NB4 (cell line): ENCODE results near the gene APOL4.

Source experiments
- POLR2A ChIP-seq: IDR thresholded peaks from 2 replicates; pipeline ENCODE4 v1.6.1; 2011; ENCODE audit warnings: mild to moderate bottlenecking; ENCODE audit not compliant: insufficient read length; ENCODE audit errors: extremely low read depth
- TF ChIP-seq, protein P1 (sequence below): IDR thresholded peaks from one replicate; pipeline ENCODE4 v1.5.1; 2012; ENCODE audit warnings: low read depth, low read length

GRCh38 chr22:36215981-36216380 lies 14.4 kb upstream of the APOL4 start:
- TF ChIP-seq, protein P1, sequence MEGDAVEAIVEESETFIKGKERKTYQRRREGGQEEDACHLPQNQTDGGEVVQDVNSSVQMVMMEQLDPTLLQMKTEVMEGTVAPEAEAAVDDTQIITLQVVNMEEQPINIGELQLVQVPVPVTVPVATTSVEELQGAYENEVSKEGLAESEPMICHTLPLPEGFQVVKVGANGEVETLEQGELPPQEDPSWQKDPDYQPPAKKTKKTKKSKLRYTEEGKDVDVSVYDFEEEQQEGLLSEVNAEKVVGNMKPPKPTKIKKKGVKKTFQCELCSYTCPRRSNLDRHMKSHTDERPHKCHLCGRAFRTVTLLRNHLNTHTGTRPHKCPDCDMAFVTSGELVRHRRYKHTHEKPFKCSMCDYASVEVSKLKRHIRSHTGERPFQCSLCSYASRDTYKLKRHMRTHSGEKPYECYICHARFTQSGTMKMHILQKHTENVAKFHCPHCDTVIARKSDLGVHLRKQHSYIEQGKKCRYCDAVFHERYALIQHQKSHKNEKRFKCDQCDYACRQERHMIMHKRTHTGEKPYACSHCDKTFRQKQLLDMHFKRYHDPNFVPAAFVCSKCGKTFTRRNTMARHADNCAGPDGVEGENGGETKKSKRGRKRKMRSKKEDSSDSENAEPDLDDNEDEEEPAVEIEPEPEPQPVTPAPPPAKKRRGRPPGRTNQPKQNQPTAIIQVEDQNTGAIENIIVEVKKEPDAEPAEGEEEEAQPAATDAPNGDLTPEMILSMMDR = no peak
- no peak for TF ChIP-seq POLR2A
